Type B pancreatic cell (in vitro differentiated cells): ENCODE measurements around the gene MAN1A2. TPM values are rescaled to one million over a fixed set of nuclear protein-coding genes. Genes with fewer than 3 reads are reported as not detected.

Experiments used
- DNase-seq: peaks from one replicate; pipeline ENCODE4 v3.0.0; 2021; ENCODE audit warnings: mixed read lengths; ENCODE audit not compliant: unreplicated experiment; ENCODE audit errors: extremely low spot score
- H3K27ac Mint-ChIP-seq: 2 replicates; pipeline ENCODE4 v1.8.0; 2021; ENCODE audit warnings: mild to moderate bottlenecking, mixed read lengths
- H3K27me3 Mint-ChIP-seq: 2 replicates; pipeline ENCODE4 v1.8.0; 2021; ENCODE audit warnings: mixed read lengths
- H3K36me3 Mint-ChIP-seq: 2 replicates; pipeline ENCODE4 v1.8.0; 2021; ENCODE audit warnings: mixed read lengths
- H3K4me1 Mint-ChIP-seq: one replicate; pipeline ENCODE4 v1.8.0; 2021; ENCODE audit warnings: mixed read lengths; ENCODE audit not compliant: unreplicated experiment
- H3K4me3 Mint-ChIP-seq: 2 replicates; pipeline ENCODE4 v1.8.0; 2021; ENCODE audit warnings: mild to moderate bottlenecking, mixed read lengths
- H3K9me3 Mint-ChIP-seq: 2 replicates; pipeline ENCODE4 v1.8.0; 2021; ENCODE audit warnings: mixed read lengths
- CTCF ChIP-seq: fragments of 200-600 bp; sonication (generic); conservative IDR thresholded peaks from 2 replicates; pipeline ENCODE4 v1.5.0; 2021; ENCODE audit warnings: antibody characterized with exemption, mild to moderate bottlenecking
- total RNA-seq: library from RNA; stranded (reverse); gene quantifications from 2 replicates; pipeline ENCODE4 v1.2.1, GENCODE V29; 2021; ENCODE audit warnings: low replicate concordance

MAN1A2 gene
- total RNA-seq, 1 donor from 2014 or later, result 56.1 TPM

- Mint-ChIP-seq H3K4me1 (no peaks in the 10 kb centered on the region), H3K9me3 (peaks cover 12% of the 10 kb centered on the region), H3K27ac (no peak overlapping the region), H3K36me3 (peaks cover 46% of the 10 kb centered on the region), H3K27me3 (no peaks in the 10 kb centered on the region), H3K4me3 (no peak overlapping the region)
- TF ChIP-seq CTCF, result no peak
- no peak for DNase-seq
Observed at GRCh38 chr1:117401761-117402160, 34.5 kb downstream of the MAN1A2 start.

DNA sequence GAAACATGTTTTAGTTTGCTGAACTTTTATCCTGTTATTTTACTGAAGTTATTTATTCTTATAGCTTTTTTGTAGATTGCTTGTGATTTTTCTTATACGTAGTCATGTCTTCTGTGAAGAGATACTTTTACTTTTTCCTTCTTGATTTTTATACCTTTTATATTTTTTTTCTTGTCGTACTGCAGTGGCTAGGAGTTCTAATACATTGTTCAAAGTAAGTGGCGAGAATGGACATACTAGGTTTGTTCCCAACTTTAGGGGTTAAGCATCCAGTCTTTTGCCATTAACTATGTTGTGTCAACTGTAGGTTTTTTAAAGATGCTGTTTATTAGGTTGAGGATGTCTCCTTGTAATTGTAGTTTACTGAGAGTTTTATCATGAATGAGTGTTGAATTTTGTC, 36.3 kb downstream of the MAN1A2 start:
- no peak overlapping the region for H3K27ac Mint-ChIP-seq
- H3K4me1 Mint-ChIP-seq, result no peaks in the 10 kb centered on the region
- peaks cover 52% of the 10 kb centered on the region for H3K36me3 Mint-ChIP-seq
- no peak for TF ChIP-seq CTCF
- peaks cover 8% of the 10 kb centered on the region for H3K9me3 Mint-ChIP-seq
- H3K27me3 Mint-ChIP-seq, result no peaks in the 10 kb centered on the region
- no peak for DNase-seq
- H3K4me3 Mint-ChIP-seq, result no peak overlapping the region

DNA sequence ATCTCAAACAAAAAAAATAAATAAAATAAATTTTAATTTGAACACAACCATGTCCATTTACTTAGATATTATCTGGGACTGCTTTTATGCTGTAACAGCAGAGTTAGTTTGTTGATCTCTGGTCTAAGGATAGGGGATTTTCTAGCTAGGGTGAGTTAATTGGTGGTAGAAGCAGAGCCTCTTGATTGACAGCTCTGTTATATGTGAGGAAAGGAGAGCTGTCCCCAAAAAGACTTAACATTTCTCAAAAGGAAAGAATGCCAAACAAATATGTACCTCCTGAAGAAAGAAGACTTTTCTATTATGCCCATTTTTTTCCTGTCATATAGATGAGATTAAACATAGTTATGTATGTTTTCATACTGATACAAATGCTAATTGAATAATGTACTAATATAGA, 37.8 kb downstream of the MAN1A2 start:
- Mint-ChIP-seq H3K4me1 (no peaks in the 10 kb centered on the region), H3K4me3 (no peak overlapping the region), H3K9me3 (peaks cover 8% of the 10 kb centered on the region), H3K27ac (no peak overlapping the region), H3K36me3 (peaks cover 49% of the 10 kb centered on the region), H3K27me3 (no peaks in the 10 kb centered on the region)
- DNase-seq, result no peak
- TF ChIP-seq CTCF, result no peak

GRCh38 chr1:117412472-117412871, 45.2 kb downstream of the MAN1A2 start:
- Mint-ChIP-seq H3K9me3 (no peaks in the 10 kb centered on the region), H3K4me1 (no peaks in the 10 kb centered on the region), H3K27me3 (no peaks in the 10 kb centered on the region), H3K4me3 (no peak overlapping the region), H3K27ac (no peak overlapping the region), H3K36me3 (peaks cover 25% of the 10 kb centered on the region)
- DNase-seq, result no peak
- no peak for TF ChIP-seq CTCF

DNA sequence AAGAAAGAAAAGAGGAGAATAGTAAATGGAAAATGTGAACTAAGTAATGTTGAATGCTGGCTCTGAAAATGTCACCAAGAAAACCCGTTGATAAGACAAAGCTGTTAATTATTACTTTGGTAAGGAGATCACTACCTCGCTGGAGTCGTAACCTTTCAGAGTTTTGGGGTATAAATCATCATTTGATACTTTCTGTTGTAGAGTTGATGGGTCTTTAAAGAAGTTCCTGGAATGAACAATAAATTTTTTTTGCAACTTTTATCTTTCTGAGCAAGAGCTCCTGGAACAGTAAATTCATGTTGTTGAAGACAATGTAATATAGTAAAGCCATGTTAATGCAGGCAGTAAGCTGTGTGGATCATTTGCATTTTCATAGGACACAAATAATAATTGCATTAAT, 46.2 kb downstream of the MAN1A2 start:
- Mint-ChIP-seq H3K9me3 (no peaks in the 10 kb centered on the region), H3K27ac (no peak overlapping the region), H3K4me3 (no peak overlapping the region), H3K4me1 (no peaks in the 10 kb centered on the region), H3K27me3 (no peaks in the 10 kb centered on the region), H3K36me3 (peaks cover 20% of the 10 kb centered on the region)
- no peak for DNase-seq
- TF ChIP-seq CTCF, result no peak

GRCh38 chr1:117414943-117415342, 47.7 kb downstream of the MAN1A2 start:
- DNase-seq, result no peak
- H3K27ac Mint-ChIP-seq, result no peak overlapping the region
- H3K4me1 Mint-ChIP-seq, result no peaks in the 10 kb centered on the region
- TF ChIP-seq CTCF, result no peak
- no peak overlapping the region for H3K4me3 Mint-ChIP-seq
- H3K9me3 Mint-ChIP-seq, result no peaks in the 10 kb centered on the region
- no peaks in the 10 kb centered on the region for H3K27me3 Mint-ChIP-seq
- peaks cover 17% of the 10 kb centered on the region for H3K36me3 Mint-ChIP-seq
